Cardiac fibroblast (primary cell): ENCODE data around the gene DIDO1.

Source experiments
- DNase-seq, 2 donors: peaks; one replicate each; pipeline versions ENCODE4 v3.0.0 to v3.0.0-alpha.2; 2010; ENCODE audit warnings: low read depth in 2 of 2
- H3K4me3 ChIP-seq, 2 donors: replicated peaks in 1 of 2; 1 replicate in 1 of 2; 2 replicates in 1 of 2; pipeline ENCODE4 v1.5.1; 2011; ENCODE audit warnings: low read depth in 2 of 2, low read length in 2 of 2, mild to moderate bottlenecking in 2 of 2, moderate library complexity in 1 of 2
- TF ChIP-seq, protein P1 (sequence below): IDR thresholded peaks from one replicate; pipeline ENCODE4 v1.5.1; 2011; ENCODE audit warnings: low read depth, mild to moderate bottlenecking, low read length, inconsistent platforms

Gene DIDO1

DNA sequence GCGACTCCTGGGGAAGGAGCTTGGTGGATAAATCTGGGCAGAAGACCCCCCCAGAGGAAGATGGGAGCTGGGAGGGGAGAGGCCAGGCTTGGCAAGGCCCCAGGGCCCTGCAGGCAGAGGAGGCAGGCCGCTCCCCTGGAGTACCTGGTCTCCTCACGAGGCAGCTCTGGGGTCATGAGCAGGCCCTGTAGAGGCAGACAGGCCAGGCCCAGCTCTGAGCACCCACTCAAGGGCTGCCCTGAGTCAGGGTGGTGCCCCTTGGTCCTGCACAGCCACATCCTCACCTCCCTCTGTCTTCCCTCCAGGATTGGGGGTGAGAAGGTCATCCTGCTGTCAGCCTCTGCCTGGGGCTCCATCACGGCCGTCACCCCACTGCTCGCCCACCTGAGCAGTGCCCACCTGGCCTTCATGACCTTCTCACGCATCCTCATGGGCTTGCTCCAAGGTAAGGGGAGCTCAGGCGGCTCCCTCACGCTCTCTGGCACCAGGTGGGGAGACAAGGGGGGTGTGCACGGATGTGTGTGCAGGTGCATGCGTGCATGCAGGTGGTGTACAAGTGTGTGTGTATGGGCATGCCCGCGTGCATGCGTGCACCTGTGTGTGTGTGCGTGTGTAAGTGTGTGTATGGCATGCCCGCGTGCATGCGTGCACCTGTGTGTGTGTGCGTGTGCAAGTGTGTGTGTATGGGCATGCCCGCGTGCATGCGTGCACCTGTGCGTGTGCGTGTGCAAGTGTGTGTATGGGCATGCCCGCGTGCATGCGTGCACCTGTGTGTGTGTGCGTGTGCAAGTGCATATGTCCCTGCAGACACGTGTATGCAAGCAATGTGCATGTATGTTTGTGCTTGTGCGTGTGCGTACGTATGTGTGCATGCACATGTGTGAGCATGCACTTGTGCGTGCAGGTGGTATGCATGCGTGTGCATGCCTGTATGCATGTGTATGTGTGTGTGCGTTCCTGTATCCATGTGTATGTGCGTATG is 31.1 kb upstream of the DIDO1 start:
- DNase-seq: no peak
- TF ChIP-seq, protein P1, sequence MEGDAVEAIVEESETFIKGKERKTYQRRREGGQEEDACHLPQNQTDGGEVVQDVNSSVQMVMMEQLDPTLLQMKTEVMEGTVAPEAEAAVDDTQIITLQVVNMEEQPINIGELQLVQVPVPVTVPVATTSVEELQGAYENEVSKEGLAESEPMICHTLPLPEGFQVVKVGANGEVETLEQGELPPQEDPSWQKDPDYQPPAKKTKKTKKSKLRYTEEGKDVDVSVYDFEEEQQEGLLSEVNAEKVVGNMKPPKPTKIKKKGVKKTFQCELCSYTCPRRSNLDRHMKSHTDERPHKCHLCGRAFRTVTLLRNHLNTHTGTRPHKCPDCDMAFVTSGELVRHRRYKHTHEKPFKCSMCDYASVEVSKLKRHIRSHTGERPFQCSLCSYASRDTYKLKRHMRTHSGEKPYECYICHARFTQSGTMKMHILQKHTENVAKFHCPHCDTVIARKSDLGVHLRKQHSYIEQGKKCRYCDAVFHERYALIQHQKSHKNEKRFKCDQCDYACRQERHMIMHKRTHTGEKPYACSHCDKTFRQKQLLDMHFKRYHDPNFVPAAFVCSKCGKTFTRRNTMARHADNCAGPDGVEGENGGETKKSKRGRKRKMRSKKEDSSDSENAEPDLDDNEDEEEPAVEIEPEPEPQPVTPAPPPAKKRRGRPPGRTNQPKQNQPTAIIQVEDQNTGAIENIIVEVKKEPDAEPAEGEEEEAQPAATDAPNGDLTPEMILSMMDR: no peak
- no peak overlapping the region for H3K4me3 ChIP-seq

DNA sequence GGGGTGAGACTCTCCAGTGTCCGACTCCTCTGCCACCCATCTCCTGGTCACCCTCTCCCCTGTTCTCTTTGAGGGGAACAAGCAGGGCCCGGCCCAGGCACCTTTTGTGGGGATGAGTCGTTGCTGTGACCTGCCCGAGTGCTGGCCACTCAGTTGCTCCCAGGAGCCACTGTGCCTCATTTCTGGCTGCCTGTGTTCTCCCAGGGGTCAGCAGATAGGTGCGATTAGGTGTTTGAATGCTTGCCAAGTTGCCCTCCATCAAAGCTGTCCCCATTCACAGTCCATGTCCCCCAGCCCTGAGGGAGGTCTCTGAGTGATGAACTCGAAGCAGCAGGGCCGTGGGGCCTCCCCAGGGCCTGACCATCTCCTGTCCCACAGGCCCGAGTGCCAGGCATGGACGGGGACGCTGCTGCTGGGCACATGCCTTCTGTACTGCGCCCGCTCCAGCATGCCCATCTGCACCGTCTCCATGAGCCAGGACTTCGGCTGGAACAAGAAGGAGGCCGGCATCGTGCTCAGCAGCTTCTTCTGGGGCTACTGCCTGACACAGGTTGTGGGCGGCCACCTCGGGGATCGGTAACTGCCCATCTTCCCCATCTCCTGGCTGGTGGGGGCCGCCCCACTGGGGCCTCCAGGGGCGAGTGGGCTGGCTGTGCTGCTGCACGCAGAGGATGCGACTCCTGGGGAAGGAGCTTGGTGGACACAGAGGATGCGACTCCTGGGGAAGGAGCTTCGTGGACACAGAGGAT is 30.3 kb upstream of the DIDO1 start:
- TF ChIP-seq, protein P1: no peak
- H3K4me3 ChIP-seq: no peak overlapping the region
- no peak for DNase-seq

DNA sequence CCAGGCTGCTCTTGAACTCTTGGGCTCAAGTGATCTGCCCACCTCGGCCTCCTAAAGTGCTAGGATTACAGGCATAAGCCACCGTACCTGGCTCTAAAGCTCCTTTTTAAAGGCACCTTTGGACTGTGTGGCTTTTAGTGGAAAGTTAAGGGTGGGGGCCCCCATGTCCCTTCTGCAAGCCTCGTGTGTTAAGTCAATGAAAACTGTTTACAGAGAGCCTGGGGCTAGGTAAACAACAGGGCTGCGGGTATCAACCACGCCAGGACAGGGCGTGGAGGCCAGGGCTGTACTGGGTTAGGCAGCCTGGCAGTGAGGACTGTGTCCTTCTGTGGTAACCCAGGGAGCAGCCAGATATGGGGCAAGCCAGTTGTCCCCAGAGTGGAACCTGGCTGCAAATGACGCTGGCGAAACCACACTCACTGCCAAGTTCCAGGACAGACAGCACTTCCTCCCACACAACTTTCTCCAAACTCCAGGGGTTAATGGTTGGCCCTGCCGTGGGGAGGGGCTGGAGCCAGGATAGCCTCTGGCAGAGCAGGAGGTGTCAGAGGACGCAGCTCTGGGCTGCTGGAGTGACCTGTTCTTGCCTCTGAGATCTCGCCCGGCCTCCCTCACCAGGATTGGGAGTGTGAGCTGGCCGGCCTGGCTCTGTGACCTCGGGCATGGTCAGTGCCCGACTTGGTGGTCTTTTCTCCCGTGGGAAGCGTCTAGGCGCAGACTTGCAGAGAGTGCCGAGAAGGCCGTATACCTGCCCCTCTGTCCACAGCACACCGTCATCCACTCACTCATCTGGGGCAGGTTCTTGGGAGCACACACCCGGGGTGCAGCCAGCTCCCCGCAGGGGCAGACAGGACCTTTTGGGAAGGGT is 29.4 kb upstream of the DIDO1 start:
- TF ChIP-seq, protein P1: no peak
- H3K4me3 ChIP-seq: no peak overlapping the region
- DNase-seq: no peak

DNA sequence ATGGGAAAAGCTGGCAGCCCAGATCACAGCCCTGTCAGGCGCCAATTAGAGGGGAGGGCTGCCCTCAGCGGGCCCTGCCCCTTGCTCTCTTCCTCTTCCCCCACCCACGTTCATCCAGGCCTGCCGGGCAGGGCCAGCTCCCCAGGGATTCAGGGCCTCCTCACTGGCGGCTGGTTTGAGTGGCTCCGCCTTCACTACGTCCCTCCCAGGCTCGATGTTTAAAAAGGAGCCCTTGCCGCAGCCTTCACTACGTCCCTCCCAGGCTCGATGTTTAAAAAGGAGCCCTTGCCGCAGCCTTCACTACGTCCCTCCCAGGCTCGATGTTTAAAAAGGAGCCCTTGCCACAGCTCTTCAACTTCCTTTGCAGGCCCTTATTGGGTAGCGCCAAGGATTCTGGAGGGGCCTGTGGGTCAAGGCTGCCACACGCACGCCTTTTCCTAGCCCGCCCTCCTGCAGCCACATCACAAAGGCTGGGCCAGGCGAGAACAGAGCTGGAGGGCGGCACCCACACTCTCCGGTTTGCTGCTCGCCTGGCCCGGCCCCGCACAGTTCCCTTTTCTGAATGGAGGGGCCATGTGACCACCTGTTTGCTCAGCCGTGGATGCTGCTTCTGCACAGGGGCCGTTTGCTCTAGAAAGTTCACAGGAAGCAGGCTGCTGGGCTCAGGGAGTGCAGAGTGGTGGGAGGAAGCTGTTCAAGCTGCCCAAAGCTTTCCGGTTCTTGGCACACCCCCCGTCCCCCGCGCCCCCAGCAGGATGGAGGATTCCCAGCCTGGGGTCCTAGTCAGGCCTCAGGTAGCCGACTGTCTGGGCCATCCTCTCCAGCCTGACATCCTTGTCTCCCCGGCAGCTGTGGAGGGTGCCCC is 27.8 kb upstream of the DIDO1 start:
- peak; percentile 77 to 80 for DNase-seq
- peak overlapping the region; percentile 3 to 51 for H3K4me3 ChIP-seq
- TF ChIP-seq, protein P1: no peak

DNA sequence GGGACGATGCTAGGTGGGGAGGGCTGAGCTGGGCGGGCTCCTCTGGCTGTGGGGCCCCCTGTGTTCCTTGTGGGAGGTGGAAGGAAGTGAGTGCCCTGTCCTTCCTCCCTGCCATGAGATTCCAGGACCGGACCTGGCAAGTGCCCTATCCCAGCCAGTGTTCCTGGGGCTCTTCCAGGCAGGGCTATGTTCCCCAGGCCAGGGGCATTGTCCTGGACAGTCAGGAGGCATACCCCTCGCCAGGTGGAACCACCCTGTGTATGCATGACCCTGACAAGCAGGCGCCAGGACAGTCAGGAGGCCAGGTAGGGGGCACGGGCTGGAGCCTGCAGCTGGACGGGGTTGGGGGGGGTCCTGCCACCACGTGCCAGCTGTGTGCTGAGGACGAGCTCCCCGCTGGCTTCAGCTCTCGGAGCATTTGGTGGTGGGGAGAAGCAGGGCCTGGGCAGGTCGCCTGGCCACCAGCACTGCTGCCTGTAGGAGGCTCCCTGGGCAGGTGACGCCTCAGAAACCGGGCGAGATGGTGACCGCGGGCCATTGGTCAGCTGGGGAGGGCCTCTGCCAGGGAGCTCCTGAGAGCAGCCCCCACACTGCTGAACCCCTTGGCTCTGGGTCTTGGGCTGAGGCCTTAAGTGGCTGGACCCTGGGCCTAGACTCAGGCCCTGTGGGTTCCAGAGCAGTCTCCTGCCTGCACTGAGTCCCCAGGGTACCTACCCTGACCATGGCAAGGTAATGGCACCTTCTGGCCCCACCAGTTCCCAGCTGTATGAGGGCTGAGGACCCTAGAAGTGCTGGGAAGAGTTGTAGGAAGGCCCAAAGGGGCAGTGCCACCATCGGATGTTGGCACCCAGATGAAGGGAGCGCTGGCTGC is 26.9 kb upstream of the DIDO1 start:
- H3K4me3 ChIP-seq: peak overlapping the region in 1 of 2 donors; percentile 51
- no peak for DNase-seq
- TF ChIP-seq, protein P1: no peak
